ENCODE measurements around the gene MIA2. TPM values are rescaled to one million over a fixed set of nuclear protein-coding genes. Genes with fewer than 3 reads are reported as not detected.

MIA2 gene
- polyA plus RNA-seq, 1 of the 3 experiments (the other 2 are of a cell fraction): 2.6 TPM

GRCh38 chr14:39212693-39213092 lies 21.0 kb upstream of the MIA2 start:
- Histone ChIP-seq H3K4me2 (no peak overlapping the region), H3K79me2 (ENCODE audit: insufficient read depth) (no peaks in the 10 kb centered on the region), H3K9ac (no peak overlapping the region), H3K27ac (ENCODE audit: low read depth in 2 of 2, low read length in 1 of 2) (no peak overlapping the region), H3K36me3 (replicated peaks in 1 of 2; ENCODE audit: control insufficient read depth in 1 of 2, insufficient read depth in 2 of 2, low read length in 1 of 2) (no peaks in the 10 kb centered on the region), H4K20me1 (ENCODE audit: insufficient read depth) (no peaks in the 10 kb centered on the region), H3K27me3 (ENCODE audit: insufficient read depth) (no peaks in the 10 kb centered on the region), H2AFZ (ENCODE audit: low read depth) (no peak overlapping the region), H3K9me3 (no peaks in the 10 kb centered on the region), H3K4me3 (ENCODE audit: low read depth in 2 of 2, low read length in 1 of 2) (no peak overlapping the region), H3K4me1 (ENCODE audit: control insufficient read depth in 1 of 2, insufficient read depth in 2 of 2, low read depth in 1 of 2, low read length in 1 of 2) (no peaks in the 10 kb centered on the region), H3K9me2 (no peaks in the 10 kb centered on the region), H3F3A (replicated peaks; ENCODE audit: insufficient read depth) (no peaks in the 10 kb centered on the region)
- ChIA-PET POLR2A (no interaction called here), CTCF (no interaction called here)
- DNase-seq: no peak
- WGBS (ENCODE audit: low lambda C conversion rate): 75% methylated on average over 1 of the region's 1 CpG
- TF ChIP-seq MAX (IDR thresholded peaks at IDR 0.05; ENCODE audit: low read depth): no peak
- TF ChIP-seq IRF3 (IDR thresholded peaks at IDR 0.05; ENCODE audit: low read depth, low read length): no peak
- TF ChIP-seq PBX3 (IDR thresholded peaks at IDR 0.05): no peak
- no peak for TF ChIP-seq RFX5 (IDR thresholded peaks at IDR 0.05; ENCODE audit: low read length)
- no peak for TF ChIP-seq YY1 (IDR thresholded peaks at IDR 0.05; ENCODE audit: low read depth)
- TF ChIP-seq EZH2phosphoT487 (IDR thresholded peaks at IDR 0.05; ENCODE audit: borderline replicate concordance, low read depth): no peak
- TF ChIP-seq RCOR1 (IDR thresholded peaks at IDR 0.05; ENCODE audit: low read length): no peak
- TF ChIP-seq GATA2 (CRISPR knock-in tag; IDR thresholded peaks at IDR 0.05): no peak
- no peak for TF ChIP-seq FOXM1 (IDR thresholded peaks at IDR 0.05; ENCODE audit: low read depth)
- no peak for TF ChIP-seq EP300 (IDR thresholded peaks at IDR 0.05; ENCODE audit: borderline replicate concordance in 1 of 2, low read depth in 1 of 2, low read length in 1 of 2)
- TF ChIP-seq SMC3 (IDR thresholded peaks at IDR 0.05; ENCODE audit: low read depth, low read length): no peak
- no peak for TF ChIP-seq CHD2 (IDR thresholded peaks at IDR 0.05; ENCODE audit: low read length, partially characterized antibody)
- no peak for TF ChIP-seq TCF12 (IDR thresholded peaks at IDR 0.05)

GRCh38 chr14:39217214-39217879 lies 16.4 kb upstream of the MIA2 start:
- H3K9me2 ChIP-seq: no peaks in the 10 kb centered on the region
- no peak overlapping the region for H3K4me3 ChIP-seq (ENCODE audit: low read depth in 2 of 2, low read length in 1 of 2)
- 86% methylated on average over 8 of the region's 8 CpGs for WGBS (ENCODE audit: low lambda C conversion rate)
- H2AFZ ChIP-seq (ENCODE audit: low read depth): no peak overlapping the region
- H3K79me2 ChIP-seq (ENCODE audit: insufficient read depth): no peaks in the 10 kb centered on the region
- no peak for TF ChIP-seq RAD21 (IDR thresholded peaks at IDR 0.05; ENCODE audit: low read length)
- no peak overlapping the region for H3K27ac ChIP-seq (ENCODE audit: low read depth in 2 of 2, low read length in 1 of 2)
- DNase-seq: no peak
- ChIA-PET POLR2A (no interaction called here), CTCF (no interaction called here)
- no peaks in the 10 kb centered on the region for H3F3A ChIP-seq (replicated peaks; ENCODE audit: insufficient read depth)
- no peak overlapping the region for H3K4me2 ChIP-seq
- H3K9ac ChIP-seq: no peak overlapping the region
- no peaks in the 10 kb centered on the region for H3K9me3 ChIP-seq
- H3K36me3 ChIP-seq (replicated peaks in 1 of 2; ENCODE audit: control insufficient read depth in 1 of 2, insufficient read depth in 2 of 2, low read length in 1 of 2): no peaks in the 10 kb centered on the region
- no peaks in the 10 kb centered on the region for H3K4me1 ChIP-seq (ENCODE audit: control insufficient read depth in 1 of 2, insufficient read depth in 2 of 2, low read depth in 1 of 2, low read length in 1 of 2)
- H4K20me1 ChIP-seq (ENCODE audit: insufficient read depth): no peaks in the 10 kb centered on the region
- H3K27me3 ChIP-seq (ENCODE audit: insufficient read depth): no peaks in the 10 kb centered on the region
